Measurements from ENCODE around the gene MBNL3. TPM values are rescaled to one million over a fixed set of nuclear protein-coding genes. Genes with fewer than 3 reads are reported as not detected.

Gene MBNL3
- polyA plus RNA-seq, 1 donor from 2014 or later = 71.2 TPM

GRCh38 chrX:132423323-132423722 lies 65.5 kb downstream of the MBNL3 start:
- peaks cover 3% of the 10 kb centered on the region for H3K36me3 Mint-ChIP-seq
- peaks cover 4 to 11% (median 5%) of the 10 kb centered on the region in 3 donors for H3K4me1 Mint-ChIP-seq
- H3K4me3 Mint-ChIP-seq = no peak overlapping the region
- no peak overlapping the region for H3K27ac Mint-ChIP-seq
- no peaks in the 10 kb centered on the region for H3K9me3 Mint-ChIP-seq
- H3K27me3 Mint-ChIP-seq = no peaks in the 10 kb centered on the region

GRCh38 chrX:132415012-132415411 lies 73.8 kb downstream of the MBNL3 start:
- Mint-ChIP-seq H3K27ac (no peak overlapping the region), H3K9me3 (no peaks in the 10 kb centered on the region), H3K4me1 (peaks cover 2 to 8% (median 5%) of the 10 kb centered on the region in 3 donors), H3K27me3 (peaks cover 2% of the 10 kb centered on the region), H3K36me3 (peaks cover 1% of the 10 kb centered on the region), H3K4me3 (no peak overlapping the region)

GRCh38 chrX:132414404-132414803 lies 74.4 kb downstream of the MBNL3 start:
- Mint-ChIP-seq H3K4me3 (no peak overlapping the region), H3K9me3 (no peaks in the 10 kb centered on the region), H3K36me3 (no peaks in the 10 kb centered on the region), H3K27ac (no peak overlapping the region), H3K27me3 (peaks cover 2% of the 10 kb centered on the region), H3K4me1 (peaks cover 2 to 8% (median 8%) of the 10 kb centered on the region in 3 donors)

GRCh38 chrX:132413459-132413858 lies 75.4 kb downstream of the MBNL3 start:
- Mint-ChIP-seq H3K27ac (no peak overlapping the region), H3K27me3 (peaks cover 2% of the 10 kb centered on the region), H3K4me3 (no peak overlapping the region), H3K4me1 (peaks cover 1 to 8% (median 8%) of the 10 kb centered on the region in 3 donors), H3K9me3 (no peaks in the 10 kb centered on the region), H3K36me3 (no peaks in the 10 kb centered on the region)

- Mint-ChIP-seq H3K4me3 (no peak overlapping the region), H3K4me1 (peaks cover 3 to 16% (median 8%) of the 10 kb centered on the region in 3 donors), H3K9me3 (no peaks in the 10 kb centered on the region), H3K27ac (no peak overlapping the region), H3K36me3 (no peaks in the 10 kb centered on the region), H3K27me3 (peaks cover 2% of the 10 kb centered on the region)
Observed at GRCh38 chrX:132412208-132412607, 76.6 kb downstream of the MBNL3 start.

GRCh38 chrX:132411310-132411977 lies 77.4 kb downstream of the MBNL3 start:
- peaks cover 3 to 16% (median 8%) of the 10 kb centered on the region in 3 donors for H3K4me1 Mint-ChIP-seq
- H3K9me3 Mint-ChIP-seq = no peaks in the 10 kb centered on the region
- H3K27ac Mint-ChIP-seq = no peak overlapping the region
- no peaks in the 10 kb centered on the region for H3K36me3 Mint-ChIP-seq
- H3K27me3 Mint-ChIP-seq = peaks cover 2% of the 10 kb centered on the region
- H3K4me3 Mint-ChIP-seq = no peak overlapping the region

- H3K27me3 Mint-ChIP-seq = peaks cover 2% of the 10 kb centered on the region
Observed at GRCh38 chrX:132409780-132410556, 78.9 kb downstream of the MBNL3 start.

GRCh38 chrX:132407691-132408090 lies 81.1 kb downstream of the MBNL3 start:
- Mint-ChIP-seq H3K4me3 (no peak overlapping the region), H3K9me3 (no peaks in the 10 kb centered on the region), H3K27ac (no peak overlapping the region)

More at GRCh38 chrX:132409780-132410556, 78.9 kb downstream of the MBNL3 start:
- H3K27ac Mint-ChIP-seq = no peak overlapping the region
- no peak overlapping the region for H3K4me3 Mint-ChIP-seq
- peaks cover 3 to 19% (median 8%) of the 10 kb centered on the region in 3 donors for H3K4me1 Mint-ChIP-seq
- no peaks in the 10 kb centered on the region for H3K36me3 Mint-ChIP-seq
- H3K9me3 Mint-ChIP-seq = no peaks in the 10 kb centered on the region

GRCh38 chrX:132406106-132406505 lies 82.7 kb downstream of the MBNL3 start:
- no peaks in the 10 kb centered on the region for H3K36me3 Mint-ChIP-seq

More at GRCh38 chrX:132407691-132408090, 81.1 kb downstream of the MBNL3 start:
- peaks cover 3 to 18% (median 6%) of the 10 kb centered on the region in 3 donors for H3K4me1 Mint-ChIP-seq
- H3K27me3 Mint-ChIP-seq = no peaks in the 10 kb centered on the region
- no peaks in the 10 kb centered on the region for H3K36me3 Mint-ChIP-seq

GRCh38 chrX:132404266-132404665 lies 84.6 kb downstream of the MBNL3 start:
- no peaks in the 10 kb centered on the region for H3K36me3 Mint-ChIP-seq
- H3K27ac Mint-ChIP-seq = no peak overlapping the region
- H3K4me3 Mint-ChIP-seq = no peak overlapping the region
- peaks cover 2 to 15% (median 3%) of the 10 kb centered on the region in 3 donors for H3K4me1 Mint-ChIP-seq
- H3K9me3 Mint-ChIP-seq = no peaks in the 10 kb centered on the region
- peaks cover 2% of the 10 kb centered on the region for H3K27me3 Mint-ChIP-seq

More at GRCh38 chrX:132406106-132406505, 82.7 kb downstream of the MBNL3 start:
- H3K4me3 Mint-ChIP-seq = no peak overlapping the region
- peaks cover 3 to 15% (median 5%) of the 10 kb centered on the region in 3 donors for H3K4me1 Mint-ChIP-seq
- no peaks in the 10 kb centered on the region for H3K9me3 Mint-ChIP-seq
- H3K27ac Mint-ChIP-seq = no peak overlapping the region
- no peaks in the 10 kb centered on the region for H3K27me3 Mint-ChIP-seq

GRCh38 chrX:132401935-132402334 lies 86.9 kb downstream of the MBNL3 start:
- H3K4me1 Mint-ChIP-seq = peaks cover 2 to 7% (median 4%) of the 10 kb centered on the region in 3 donors
- H3K36me3 Mint-ChIP-seq = peaks cover 2% of the 10 kb centered on the region
- H3K27ac Mint-ChIP-seq = peak overlapping the region in 1 of 3 donors; percentile 43
- H3K4me3 Mint-ChIP-seq = no peak overlapping the region
- H3K9me3 Mint-ChIP-seq = peaks cover 0 to 1% (median 0%) of the 10 kb centered on the region in 3 donors
- H3K27me3 Mint-ChIP-seq = peaks cover 2% of the 10 kb centered on the region

- Mint-ChIP-seq H3K27me3 (peaks cover 2% of the 10 kb centered on the region), H3K4me1 (peaks cover 2 to 7% (median 4%) of the 10 kb centered on the region in 3 donors), H3K36me3 (peaks cover 2% of the 10 kb centered on the region), H3K27ac (no peak overlapping the region), H3K4me3 (no peak overlapping the region), H3K9me3 (peaks cover 0 to 1% (median 0%) of the 10 kb centered on the region in 3 donors)
Observed at GRCh38 chrX:132400706-132401105, 88.1 kb downstream of the MBNL3 start.

GRCh38 chrX:132395645-132396044 lies 93.2 kb downstream of the MBNL3 start:
- Mint-ChIP-seq H3K9me3 (peaks cover 0 to 1% (median 0%) of the 10 kb centered on the region in 3 donors), H3K4me3 (no peak overlapping the region), H3K27ac (no peak overlapping the region), H3K36me3 (peaks cover 4% of the 10 kb centered on the region), H3K4me1 (peaks cover 0 to 2% (median 2%) of the 10 kb centered on the region in 3 donors), H3K27me3 (peaks cover 2% of the 10 kb centered on the region)

- H3K4me1 Mint-ChIP-seq = peaks cover 0 to 2% (median 2%) of the 10 kb centered on the region in 3 donors
- H3K9me3 Mint-ChIP-seq = peaks cover 0 to 1% (median 0%) of the 10 kb centered on the region in 3 donors
- no peak overlapping the region for H3K27ac Mint-ChIP-seq
- H3K4me3 Mint-ChIP-seq = no peak overlapping the region
- H3K27me3 Mint-ChIP-seq = peaks cover 2% of the 10 kb centered on the region
- H3K36me3 Mint-ChIP-seq = peaks cover 4% of the 10 kb centered on the region
Observed at GRCh38 chrX:132395026-132395425, 93.8 kb downstream of the MBNL3 start.

- Mint-ChIP-seq H3K27me3 (no peaks in the 10 kb centered on the region), H3K27ac (no peak overlapping the region), H3K9me3 (peaks cover 0 to 1% (median 0%) of the 10 kb centered on the region in 3 donors), H3K4me3 (no peak overlapping the region), H3K4me1 (peaks cover 0 to 2% (median 2%) of the 10 kb centered on the region in 3 donors), H3K36me3 (peaks cover 4% of the 10 kb centered on the region)
Observed at GRCh38 chrX:132394591-132394990, 94.2 kb downstream of the MBNL3 start.
